HepG2 (cell line): ENCODE measurements around the gene ROBO3. TPM values are rescaled to one million over a fixed set of nuclear protein-coding genes. Genes with fewer than 3 reads are reported as not detected.

Source experiments
- EZH2 ChIP-seq: conservative IDR thresholded peaks from 2 replicates; pipeline ENCODE4 v1.6.1; 2012; ENCODE audit warnings: mild to moderate bottlenecking, low read depth, low read length, moderate library complexity
- GTF2F1 ChIP-seq: fragments of 150-350 bp; IDR thresholded peaks from 2 replicates; pipeline ENCODE4 v1.6.1; 2014; ENCODE audit warnings: low read length
- IKZF1 ChIP-seq: fragments of 450-650 bp; IDR thresholded peaks from 2 replicates; pipeline ENCODE4 v1.7.1; 2016
- KLF16 ChIP-seq, 2 experiments: sonication (generic) in 1 of 2; formaldehyde crosslinking in 1 of 2; IDR thresholded peaks; 2 replicates each; pipeline versions ENCODE4 v1.6.1 to v1.8.0; 2016 to 2023; ENCODE audit warnings: missing genetic modification reagents in 2 of 2, missing compliant biosample characterization in 1 of 2
- MYC ChIP-seq: sonication (generic); formaldehyde crosslinking; IDR thresholded peaks from 2 replicates; pipeline ENCODE4 v1.9.0; 2021; ENCODE audit warnings: missing genetic modification reagents, borderline replicate concordance
- RXRA ChIP-seq: sonication (generic); formaldehyde crosslinking; IDR thresholded peaks from 2 replicates; pipeline ENCODE4 v1.5.1; 2020; ENCODE audit warnings: missing genetic modification reagents
- STAG1 ChIP-seq: sonication (generic); formaldehyde crosslinking; IDR thresholded peaks from 2 replicates; pipeline ENCODE4 v1.4.0; 2020; ENCODE audit warnings: missing genetic modification reagents
- ZNF569 ChIP-seq: sonication (generic); formaldehyde crosslinking; IDR thresholded peaks from 2 replicates; pipeline ENCODE4 v1.5.0; 2020; ENCODE audit warnings: mild to moderate bottlenecking, missing genetic modification reagents, moderate library complexity, borderline replicate concordance
- ZNF616 ChIP-seq: sonication (generic); formaldehyde crosslinking; IDR thresholded peaks from 2 replicates; pipeline ENCODE4 v1.5.0; 2020; ENCODE audit warnings: low read depth, mild to moderate bottlenecking, missing genetic modification reagents
- ZNF747 ChIP-seq: sonication (generic); formaldehyde crosslinking; IDR thresholded peaks from 2 replicates; pipeline ENCODE4 v1.8.1; 2023; ENCODE audit warnings: missing genetic modification reagents, mild to moderate bottlenecking, borderline replicate concordance
- polyA plus RNA-seq, 8 experiments: library from polyadenylated mRNA; depleted of rRNA in 3 of 8; stranded (reverse) in 7 of 8; unstranded in 1 of 8; fragments of >200 nt; fragmentation: Illumina TruSeq in 4 of 8; extraction: Trizol in 4 of 8; gene quantifications; 2 replicates each; pipeline versions ENCODE4 v1.2.1 to v1.2.3, GENCODE V29; 2011 to 2016; ENCODE audit warnings: low read depth in 4 of 8, missing spikeins in 1 of 8, mixed read lengths in 1 of 8; ENCODE audit not compliant: insufficient read depth in 1 of 8
- total RNA-seq, 5 experiments: library from RNA; depleted of rRNA; stranded (reverse); fragments of >200 nt; fragmentation: Illumina TruSeq; extraction: Trizol; gene quantifications; 2 replicates each; pipeline ENCODE4 v1.2.3, GENCODE V29; 2016; ENCODE audit warnings: low read depth in 1 of 5
- TF ChIP-seq, protein P1 (sequence below), 2 experiments: IDR thresholded peaks; 2 replicates each; pipeline ENCODE4 v1.6.1; 2011 to 2012; ENCODE audit warnings: low read length in 2 of 2, borderline replicate concordance in 1 of 2, low read depth in 1 of 2, mild to moderate bottlenecking in 1 of 2, moderate library complexity in 1 of 2
- TF ChIP-seq, protein P2 (sequence below): sonication (generic); formaldehyde crosslinking; IDR thresholded peaks from 2 replicates; pipeline ENCODE4 v1.9.0; 2021; ENCODE audit warnings: missing genetic modification reagents, mild to moderate bottlenecking, borderline replicate concordance
- TF ChIP-seq, protein P3 (sequence below): sonication (generic); formaldehyde crosslinking; IDR thresholded peaks from 2 replicates; pipeline ENCODE4 v1.4.0; 2020; ENCODE audit warnings: mild to moderate bottlenecking, missing genetic modification reagents
- TF ChIP-seq, protein P4 (sequence below): sonication (generic); formaldehyde crosslinking; IDR thresholded peaks from 2 replicates; pipeline ENCODE4 v1.4.0; 2020; ENCODE audit warnings: missing genetic modification reagents
- TF ChIP-seq, protein P5 (sequence below): sonication (generic); formaldehyde crosslinking; IDR thresholded peaks from 2 replicates; pipeline ENCODE4 v1.4.0; 2020; ENCODE audit warnings: missing genetic modification reagents

The ROBO3 gene
- total and polyA plus RNA-seq, 2 of the 13 experiments (the other 11 are each of a cell fraction or from before 2014, with no cell fraction given), result 0.07 to 2.4 TPM

DNA sequence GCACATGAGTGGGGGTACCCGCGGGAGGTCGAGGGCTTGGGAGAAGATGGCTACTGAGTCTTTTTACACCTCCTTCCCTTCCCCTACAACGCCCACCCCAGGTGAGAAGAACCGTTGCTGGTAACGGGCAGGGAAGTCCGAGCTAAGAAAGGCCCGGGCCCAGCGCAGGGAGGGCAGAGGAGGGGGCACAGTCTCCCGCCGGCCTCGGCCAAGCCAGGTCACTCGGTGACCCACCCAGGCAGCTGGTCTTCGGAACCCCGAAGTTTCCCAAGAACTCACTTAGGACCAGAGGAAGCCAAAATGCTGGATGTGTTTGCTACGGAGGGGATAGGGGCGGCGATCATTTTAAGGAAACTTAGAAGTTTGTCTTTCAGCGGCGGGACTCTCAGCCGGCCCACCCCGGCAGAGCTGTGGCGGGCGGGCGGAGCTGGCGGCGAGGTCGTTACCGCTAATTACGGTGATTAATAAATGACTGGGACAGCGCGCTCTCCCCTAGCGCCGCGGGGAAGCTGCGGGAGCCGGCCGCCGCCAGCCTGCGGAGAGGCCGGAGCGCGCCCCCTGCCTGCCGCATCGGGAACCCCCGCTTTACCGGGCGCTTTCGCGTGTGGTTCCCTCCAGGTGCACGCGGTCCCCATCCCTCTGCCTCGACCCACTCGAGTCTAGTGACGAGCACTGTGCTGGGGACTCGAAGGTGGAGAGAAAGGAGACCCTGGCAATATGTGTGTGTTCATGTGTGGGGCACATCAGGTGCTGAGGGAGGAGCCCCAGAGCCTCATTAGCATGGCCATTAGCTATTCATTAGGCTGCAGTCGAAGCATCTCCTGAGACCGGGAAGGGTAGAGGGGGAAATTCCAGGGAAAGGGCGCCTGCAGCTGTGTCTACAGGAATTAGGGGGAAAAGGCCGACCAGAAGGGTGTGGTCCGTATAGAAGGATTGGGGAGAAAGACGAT, 945 bp downstream of the ROBO3 start (continued):
- TF ChIP-seq, protein P1, sequence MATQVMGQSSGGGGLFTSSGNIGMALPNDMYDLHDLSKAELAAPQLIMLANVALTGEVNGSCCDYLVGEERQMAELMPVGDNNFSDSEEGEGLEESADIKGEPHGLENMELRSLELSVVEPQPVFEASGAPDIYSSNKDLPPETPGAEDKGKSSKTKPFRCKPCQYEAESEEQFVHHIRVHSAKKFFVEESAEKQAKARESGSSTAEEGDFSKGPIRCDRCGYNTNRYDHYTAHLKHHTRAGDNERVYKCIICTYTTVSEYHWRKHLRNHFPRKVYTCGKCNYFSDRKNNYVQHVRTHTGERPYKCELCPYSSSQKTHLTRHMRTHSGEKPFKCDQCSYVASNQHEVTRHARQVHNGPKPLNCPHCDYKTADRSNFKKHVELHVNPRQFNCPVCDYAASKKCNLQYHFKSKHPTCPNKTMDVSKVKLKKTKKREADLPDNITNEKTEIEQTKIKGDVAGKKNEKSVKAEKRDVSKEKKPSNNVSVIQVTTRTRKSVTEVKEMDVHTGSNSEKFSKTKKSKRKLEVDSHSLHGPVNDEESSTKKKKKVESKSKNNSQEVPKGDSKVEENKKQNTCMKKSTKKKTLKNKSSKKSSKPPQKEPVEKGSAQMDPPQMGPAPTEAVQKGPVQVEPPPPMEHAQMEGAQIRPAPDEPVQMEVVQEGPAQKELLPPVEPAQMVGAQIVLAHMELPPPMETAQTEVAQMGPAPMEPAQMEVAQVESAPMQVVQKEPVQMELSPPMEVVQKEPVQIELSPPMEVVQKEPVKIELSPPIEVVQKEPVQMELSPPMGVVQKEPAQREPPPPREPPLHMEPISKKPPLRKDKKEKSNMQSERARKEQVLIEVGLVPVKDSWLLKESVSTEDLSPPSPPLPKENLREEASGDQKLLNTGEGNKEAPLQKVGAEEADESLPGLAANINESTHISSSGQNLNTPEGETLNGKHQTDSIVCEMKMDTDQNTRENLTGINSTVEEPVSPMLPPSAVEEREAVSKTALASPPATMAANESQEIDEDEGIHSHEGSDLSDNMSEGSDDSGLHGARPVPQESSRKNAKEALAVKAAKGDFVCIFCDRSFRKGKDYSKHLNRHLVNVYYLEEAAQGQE (IDR thresholded peaks at IDR 0.05; ENCODE audit: borderline replicate concordance in 1 of 2, low read depth in 1 of 2, low read length in 2 of 2), result no peak
- peak; percentile 50 for TF ChIP-seq STAG1 (CRISPR knock-in tag)
- peak; percentile 72; the same call in 1 of the 2 replicates for TF ChIP-seq ZNF616 (CRISPR knock-in tag)
- peak; percentile 30; the same call in 1 of the 2 replicates for TF ChIP-seq ZNF747
- TF ChIP-seq, protein P2, sequence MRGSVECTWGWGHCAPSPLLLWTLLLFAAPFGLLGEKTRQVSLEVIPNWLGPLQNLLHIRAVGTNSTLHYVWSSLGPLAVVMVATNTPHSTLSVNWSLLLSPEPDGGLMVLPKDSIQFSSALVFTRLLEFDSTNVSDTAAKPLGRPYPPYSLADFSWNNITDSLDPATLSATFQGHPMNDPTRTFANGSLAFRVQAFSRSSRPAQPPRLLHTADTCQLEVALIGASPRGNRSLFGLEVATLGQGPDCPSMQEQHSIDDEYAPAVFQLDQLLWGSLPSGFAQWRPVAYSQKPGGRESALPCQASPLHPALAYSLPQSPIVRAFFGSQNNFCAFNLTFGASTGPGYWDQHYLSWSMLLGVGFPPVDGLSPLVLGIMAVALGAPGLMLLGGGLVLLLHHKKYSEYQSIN (CRISPR knock-in tag), result no peak
- TF ChIP-seq KLF16 (CRISPR knock-in tag; IDR thresholded peaks at IDR 0.05), result peak in 1 of 2 experiments; percentile 29; a peak in 1 of 4 replicates
- TF ChIP-seq GTF2F1, result no peak
- no peak for TF ChIP-seq ZNF569 (CRISPR knock-in tag)
- TF ChIP-seq IKZF1, result no peak
- TF ChIP-seq RXRA, result 0 out of 2 replicates have a peak, but pooled peaks have one; percentile 29
- peak; percentile 58; the same call in 1 of the 2 replicates for TF ChIP-seq EZH2
- TF ChIP-seq, protein P3, sequence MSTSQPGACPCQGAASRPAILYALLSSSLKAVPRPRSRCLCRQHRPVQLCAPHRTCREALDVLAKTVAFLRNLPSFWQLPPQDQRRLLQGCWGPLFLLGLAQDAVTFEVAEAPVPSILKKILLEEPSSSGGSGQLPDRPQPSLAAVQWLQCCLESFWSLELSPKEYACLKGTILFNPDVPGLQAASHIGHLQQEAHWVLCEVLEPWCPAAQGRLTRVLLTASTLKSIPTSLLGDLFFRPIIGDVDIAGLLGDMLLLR (CRISPR knock-in tag), result peak; percentile 46; the same call in 1 of the 2 replicates
- TF ChIP-seq, protein P4, sequence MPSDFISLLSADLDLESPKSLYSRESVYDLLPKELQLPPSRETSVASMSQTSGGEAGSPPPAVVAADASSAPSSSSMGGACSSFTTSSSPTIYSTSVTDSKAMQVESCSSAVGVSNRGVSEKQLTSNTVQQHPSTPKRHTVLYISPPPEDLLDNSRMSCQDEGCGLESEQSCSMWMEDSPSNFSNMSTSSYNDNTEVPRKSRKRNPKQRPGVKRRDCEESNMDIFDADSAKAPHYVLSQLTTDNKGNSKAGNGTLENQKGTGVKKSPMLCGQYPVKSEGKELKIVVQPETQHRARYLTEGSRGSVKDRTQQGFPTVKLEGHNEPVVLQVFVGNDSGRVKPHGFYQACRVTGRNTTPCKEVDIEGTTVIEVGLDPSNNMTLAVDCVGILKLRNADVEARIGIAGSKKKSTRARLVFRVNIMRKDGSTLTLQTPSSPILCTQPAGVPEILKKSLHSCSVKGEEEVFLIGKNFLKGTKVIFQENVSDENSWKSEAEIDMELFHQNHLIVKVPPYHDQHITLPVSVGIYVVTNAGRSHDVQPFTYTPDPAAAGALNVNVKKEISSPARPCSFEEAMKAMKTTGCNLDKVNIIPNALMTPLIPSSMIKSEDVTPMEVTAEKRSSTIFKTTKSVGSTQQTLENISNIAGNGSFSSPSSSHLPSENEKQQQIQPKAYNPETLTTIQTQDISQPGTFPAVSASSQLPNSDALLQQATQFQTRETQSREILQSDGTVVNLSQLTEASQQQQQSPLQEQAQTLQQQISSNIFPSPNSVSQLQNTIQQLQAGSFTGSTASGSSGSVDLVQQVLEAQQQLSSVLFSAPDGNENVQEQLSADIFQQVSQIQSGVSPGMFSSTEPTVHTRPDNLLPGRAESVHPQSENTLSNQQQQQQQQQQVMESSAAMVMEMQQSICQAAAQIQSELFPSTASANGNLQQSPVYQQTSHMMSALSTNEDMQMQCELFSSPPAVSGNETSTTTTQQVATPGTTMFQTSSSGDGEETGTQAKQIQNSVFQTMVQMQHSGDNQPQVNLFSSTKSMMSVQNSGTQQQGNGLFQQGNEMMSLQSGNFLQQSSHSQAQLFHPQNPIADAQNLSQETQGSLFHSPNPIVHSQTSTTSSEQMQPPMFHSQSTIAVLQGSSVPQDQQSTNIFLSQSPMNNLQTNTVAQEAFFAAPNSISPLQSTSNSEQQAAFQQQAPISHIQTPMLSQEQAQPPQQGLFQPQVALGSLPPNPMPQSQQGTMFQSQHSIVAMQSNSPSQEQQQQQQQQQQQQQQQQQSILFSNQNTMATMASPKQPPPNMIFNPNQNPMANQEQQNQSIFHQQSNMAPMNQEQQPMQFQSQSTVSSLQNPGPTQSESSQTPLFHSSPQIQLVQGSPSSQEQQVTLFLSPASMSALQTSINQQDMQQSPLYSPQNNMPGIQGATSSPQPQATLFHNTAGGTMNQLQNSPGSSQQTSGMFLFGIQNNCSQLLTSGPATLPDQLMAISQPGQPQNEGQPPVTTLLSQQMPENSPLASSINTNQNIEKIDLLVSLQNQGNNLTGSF (CRISPR knock-in tag), result peak; percentile 59; the same call in 1 of the 2 replicates
- TF ChIP-seq, protein P5, sequence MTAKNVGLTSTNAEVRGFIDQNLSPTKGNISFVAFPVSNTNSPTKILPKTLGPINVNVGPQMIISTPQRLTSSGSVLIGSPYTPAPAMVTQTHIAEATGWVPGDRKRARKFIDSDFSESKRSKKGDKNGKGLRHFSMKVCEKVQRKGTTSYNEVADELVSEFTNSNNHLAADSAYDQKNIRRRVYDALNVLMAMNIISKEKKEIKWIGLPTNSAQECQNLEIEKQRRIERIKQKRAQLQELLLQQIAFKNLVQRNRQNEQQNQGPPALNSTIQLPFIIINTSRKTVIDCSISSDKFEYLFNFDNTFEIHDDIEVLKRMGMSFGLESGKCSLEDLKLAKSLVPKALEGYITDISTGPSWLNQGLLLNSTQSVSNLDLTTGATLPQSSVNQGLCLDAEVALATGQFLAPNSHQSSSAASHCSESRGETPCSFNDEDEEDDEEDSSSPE (CRISPR knock-in tag), result peak; percentile 65; the same call in 1 of the 2 replicates
- TF ChIP-seq MYC (CRISPR knock-in tag), result peak; percentile 26; the same call in 1 of the 2 replicates
